ENCODE data around the gene C16orf87. TPM values are rescaled to one million over a fixed set of nuclear protein-coding genes. Genes with fewer than 3 reads are reported as not detected.

Gene C16orf87
- total RNA-seq, 4 donors from 2014 or later = 4.9 to 12.6 (median 6.8) TPM

GRCh38 chr16:46808997-46809396 lies 22.0 kb downstream of the C16orf87 start:
- no peak overlapping the region for H3K27ac ChIP-seq
- TF ChIP-seq EP300 (IDR thresholded peaks at IDR 0.05) (no peak), POLR2A (IDR thresholded peaks at IDR 0.05) (no peak), POLR2AphosphoS5 (IDR thresholded peaks at IDR 0.05) (no peak), CTCF (IDR thresholded peaks at IDR 0.05) (no peak)
- no peaks in the 10 kb centered on the region for H3K27me3 ChIP-seq
- no peak for DNase-seq (ENCODE audit: low spot score in 2 of 2)
- 98% methylated on average over 4 of the region's 4 CpGs for WGBS
- no peaks in the 10 kb centered on the region for H3K36me3 ChIP-seq
- H3K9me3 ChIP-seq = no peaks in the 10 kb centered on the region
- peaks cover 7% of the 10 kb centered on the region for H3K4me1 ChIP-seq
- no peak overlapping the region for H3K4me3 ChIP-seq

GRCh38 chr16:46807336-46807735 lies 23.6 kb downstream of the C16orf87 start:
- Histone ChIP-seq H3K4me1 (peaks cover 7% of the 10 kb centered on the region), H3K4me3 (no peak overlapping the region), H3K27me3 (no peaks in the 10 kb centered on the region), H3K36me3 (no peaks in the 10 kb centered on the region), H3K9me3 (no peaks in the 10 kb centered on the region), H3K27ac (no peak overlapping the region)
- no peak for DNase-seq (ENCODE audit: low spot score in 2 of 2)
- 100% methylated on average over 1 of the region's 1 CpG for WGBS
- no peak for TF ChIP-seq CTCF (IDR thresholded peaks at IDR 0.05)
- no peak for TF ChIP-seq POLR2A (IDR thresholded peaks at IDR 0.05)
- no peak for TF ChIP-seq POLR2AphosphoS5 (IDR thresholded peaks at IDR 0.05)
- TF ChIP-seq EP300 (IDR thresholded peaks at IDR 0.05) = no peak

GRCh38 chr16:46803373-46803772 lies 27.6 kb downstream of the C16orf87 start:
- no peaks in the 10 kb centered on the region for H3K36me3 ChIP-seq
- no peak overlapping the region for H3K4me3 ChIP-seq
- H3K4me1 ChIP-seq = no peaks in the 10 kb centered on the region
- TF ChIP-seq CTCF (IDR thresholded peaks at IDR 0.05) (no peak), POLR2AphosphoS5 (IDR thresholded peaks at IDR 0.05) (no peak), POLR2A (IDR thresholded peaks at IDR 0.05) (no peak), EP300 (IDR thresholded peaks at IDR 0.05) (no peak)
- no peak for DNase-seq (ENCODE audit: low spot score in 2 of 2)
- no peaks in the 10 kb centered on the region for H3K27me3 ChIP-seq
- WGBS = 83% methylated on average over 3 of the region's 3 CpGs
- no peak overlapping the region for H3K27ac ChIP-seq
- H3K9me3 ChIP-seq = no peaks in the 10 kb centered on the region

GRCh38 chr16:46801428-46802049 lies 29.4 kb downstream of the C16orf87 start:
- Histone ChIP-seq H3K36me3 (no peaks in the 10 kb centered on the region), H3K27ac (no peak overlapping the region), H3K9me3 (no peaks in the 10 kb centered on the region), H3K4me1 (no peaks in the 10 kb centered on the region), H3K4me3 (no peak overlapping the region), H3K27me3 (no peaks in the 10 kb centered on the region)
- 87% methylated on average over 5 of the region's 5 CpGs for WGBS
- no peak for TF ChIP-seq POLR2AphosphoS5 (IDR thresholded peaks at IDR 0.05)
- no peak for DNase-seq (ENCODE audit: low spot score in 2 of 2)

- DNase-seq (ENCODE audit: low spot score in 2 of 2) = no peak
- H3K27me3 ChIP-seq = no peaks in the 10 kb centered on the region
- no peaks in the 10 kb centered on the region for H3K36me3 ChIP-seq
- no peaks in the 10 kb centered on the region for H3K9me3 ChIP-seq
- 89% methylated on average over 1 of the region's 1 CpG for WGBS
- H3K27ac ChIP-seq = no peak overlapping the region
- TF ChIP-seq CTCF (IDR thresholded peaks at IDR 0.05) (no peak), POLR2AphosphoS5 (IDR thresholded peaks at IDR 0.05) (no peak), POLR2A (IDR thresholded peaks at IDR 0.05) (no peak), EP300 (IDR thresholded peaks at IDR 0.05) (no peak)
- H3K4me3 ChIP-seq = no peak overlapping the region
- no peaks in the 10 kb centered on the region for H3K4me1 ChIP-seq
Measured at GRCh38 chr16:46800494-46800893, 30.5 kb downstream of the C16orf87 start.

GRCh38 chr16:46797501-46797900 lies 33.5 kb downstream of the C16orf87 start:
- TF ChIP-seq POLR2AphosphoS5 (IDR thresholded peaks at IDR 0.05) (no peak), POLR2A (IDR thresholded peaks at IDR 0.05) (no peak), EP300 (IDR thresholded peaks at IDR 0.05) (no peak), CTCF (IDR thresholded peaks at IDR 0.05) (no peak)
- Histone ChIP-seq H3K4me3 (no peak overlapping the region), H3K27ac (no peak overlapping the region), H3K27me3 (no peaks in the 10 kb centered on the region), H3K4me1 (no peaks in the 10 kb centered on the region), H3K9me3 (peaks cover 8% of the 10 kb centered on the region), H3K36me3 (no peaks in the 10 kb centered on the region)
- WGBS = 95% methylated on average over 4 of the region's 4 CpGs
- no peak for DNase-seq (ENCODE audit: low spot score in 2 of 2)
